ENCODE results near the gene TTLL11. TPM values are rescaled to one million over a fixed set of nuclear protein-coding genes. Genes with fewer than 3 reads are reported as not detected.

The TTLL11 gene
- 10 to 100 TPM in 2 of 4 donors, 1 to 10 TPM in 2; 3.2 to 11.8 (median 9.0) TPM for total RNA-seq

- Histone ChIP-seq H3K27me3 (no peaks in the 10 kb centered on the region), H3K4me1 (peaks cover 19 to 48% (median 23%) of the 10 kb centered on the region in 3 donors), H3K9me3 (no peaks in the 10 kb centered on the region), H3K4me3 (peak within 1 kb of the TSS; percentile 78 to 88 (median 87)), H3K36me3 (peaks cover 0 to 4% (median 0%) of the 10 kb centered on the region in 3 donors), H3K27ac (peak within 1 kb of the TSS; percentile 70 to 88 (median 82))
- intact Hi-C loops (cut with DNase I) = no loop called here
- peak; percentile 92 for DNase-seq
- TF ChIP-seq POLR2A (IDR thresholded peaks at IDR 0.05) (peak in 1 of 4 donors; percentile 52), CTCF (IDR thresholded peaks at IDR 0.05) (peak in 1 of 6 experiments; percentile 40)
- WGBS, 2 donors = 0% methylated on average over 9 to 14 of the region's 98 CpGs
Measured at GRCh38 chr9:122092611-122093506, at the start of gene TTLL11. TSS of gene TTLL11 (minus strand) at chr9:122093308. CDS start at chr9:122093148, 160 bp downstream.

GRCh38 chr9:122141671-122142070, 48.6 kb upstream of the TTLL11 start:
- no peak overlapping the region for H3K4me3 ChIP-seq
- H3K27me3 ChIP-seq = no peaks in the 10 kb centered on the region
- H3K36me3 ChIP-seq = peaks cover 0 to 57% (median 4%) of the 10 kb centered on the region in 3 donors
- H3K27ac ChIP-seq = peak overlapping the region in 1 of 4 donors; percentile 43
- intact Hi-C loops (cut with DNase I) = no loop called here
- WGBS, 2 donors = 83 to 94% methylated on average over 5 of the region's 5 CpGs
- H3K4me1 ChIP-seq = peaks cover 0 to 4% (median 0%) of the 10 kb centered on the region in 3 donors
- DNase-seq = no peak
- H3K9me3 ChIP-seq = no peaks in the 10 kb centered on the region
- TF ChIP-seq POLR2A (IDR thresholded peaks at IDR 0.05) (no peak), CTCF (IDR thresholded peaks at IDR 0.05) (no peak)

GRCh38 chr9:122140368-122141193, 47.5 kb upstream of the TTLL11 start:
- intact Hi-C loops (cut with DNase I) = no loop called here
- Histone ChIP-seq H3K27me3 (no peaks in the 10 kb centered on the region), H3K4me3 (no peak overlapping the region), H3K27ac (peak overlapping the region in 1 of 4 donors; percentile 29), H3K36me3 (peaks cover 0 to 46% (median 0%) of the 10 kb centered on the region in 3 donors), H3K4me1 (peaks cover 0 to 4% (median 0%) of the 10 kb centered on the region in 3 donors), H3K9me3 (no peaks in the 10 kb centered on the region)
- DNase-seq = no peak
- WGBS, 2 donors = 71 to 77% methylated on average over 8 of the region's 8 CpGs
- no peak for TF ChIP-seq POLR2A (IDR thresholded peaks at IDR 0.05)
- no peak for TF ChIP-seq CTCF (IDR thresholded peaks at IDR 0.05)

- DNase-seq = no peak
- intact Hi-C loops (cut with DNase I) = no loop called here
- peaks cover 0 to 15% (median 0%) of the 10 kb centered on the region in 3 donors for H3K4me1 ChIP-seq
Measured at GRCh38 chr9:122138560-122139268, 45.6 kb upstream of the TTLL11 start.

More at GRCh38 chr9:122138560-122139268, 45.6 kb upstream of the TTLL11 start:
- Histone ChIP-seq H3K27me3 (no peaks in the 10 kb centered on the region), H3K36me3 (peaks cover 0 to 27% (median 0%) of the 10 kb centered on the region in 3 donors), H3K9me3 (no peaks in the 10 kb centered on the region), H3K27ac (no peak overlapping the region), H3K4me3 (no peak overlapping the region)
- WGBS, 2 donors = 68 to 70% methylated on average over 10 of the region's 10 CpGs
- TF ChIP-seq POLR2A (IDR thresholded peaks at IDR 0.05) = no peak
- no peak for TF ChIP-seq CTCF (IDR thresholded peaks at IDR 0.05)
